ENCODE data around the gene FAR1.

The FAR1 gene

DNA sequence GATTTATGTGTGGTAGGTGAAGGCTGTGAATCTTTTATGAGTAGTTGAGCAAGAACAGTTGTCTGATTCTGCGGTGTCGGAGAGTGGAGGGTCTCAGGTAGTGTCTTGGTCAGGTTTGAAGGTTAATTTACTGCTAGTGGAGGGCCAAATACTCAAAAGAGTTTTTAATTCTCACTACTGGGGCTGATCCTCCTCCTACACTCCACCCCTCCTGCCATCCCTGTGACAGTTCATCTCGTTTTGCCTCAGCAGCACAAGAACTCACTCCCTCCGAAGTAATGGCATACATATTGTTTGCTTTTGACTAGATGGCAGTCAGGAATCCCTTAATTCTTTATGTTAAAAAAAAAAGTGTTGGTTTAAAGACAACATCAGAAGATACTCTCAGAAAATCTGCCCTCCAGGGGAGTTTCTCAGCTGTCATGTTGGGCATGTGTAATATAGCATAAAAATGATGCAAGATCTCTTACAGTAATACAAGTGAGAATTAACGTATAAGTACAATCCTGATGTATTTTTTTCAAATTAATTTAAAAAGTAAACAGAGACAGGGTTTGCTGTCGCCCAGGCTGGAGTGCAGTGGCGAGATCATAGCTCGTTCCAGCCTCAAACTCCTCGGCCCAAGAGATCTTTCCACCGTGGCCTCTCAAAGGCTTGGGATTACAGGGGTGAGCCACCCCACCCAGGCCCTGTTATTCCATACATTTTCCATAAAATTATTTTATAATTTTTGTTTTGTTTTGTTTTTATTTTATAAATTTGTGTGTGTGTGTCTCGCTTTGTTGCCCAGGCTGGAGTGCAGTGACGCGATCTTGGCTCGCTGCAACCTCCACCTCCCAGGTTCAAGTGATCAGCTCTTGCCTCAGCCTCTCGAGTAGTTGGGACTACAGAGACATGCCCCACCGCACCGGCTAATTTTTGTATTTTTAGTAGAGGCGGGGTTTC, 1.3 kb downstream of the FAR1 start:
- DNase-seq, result no peak

DNA sequence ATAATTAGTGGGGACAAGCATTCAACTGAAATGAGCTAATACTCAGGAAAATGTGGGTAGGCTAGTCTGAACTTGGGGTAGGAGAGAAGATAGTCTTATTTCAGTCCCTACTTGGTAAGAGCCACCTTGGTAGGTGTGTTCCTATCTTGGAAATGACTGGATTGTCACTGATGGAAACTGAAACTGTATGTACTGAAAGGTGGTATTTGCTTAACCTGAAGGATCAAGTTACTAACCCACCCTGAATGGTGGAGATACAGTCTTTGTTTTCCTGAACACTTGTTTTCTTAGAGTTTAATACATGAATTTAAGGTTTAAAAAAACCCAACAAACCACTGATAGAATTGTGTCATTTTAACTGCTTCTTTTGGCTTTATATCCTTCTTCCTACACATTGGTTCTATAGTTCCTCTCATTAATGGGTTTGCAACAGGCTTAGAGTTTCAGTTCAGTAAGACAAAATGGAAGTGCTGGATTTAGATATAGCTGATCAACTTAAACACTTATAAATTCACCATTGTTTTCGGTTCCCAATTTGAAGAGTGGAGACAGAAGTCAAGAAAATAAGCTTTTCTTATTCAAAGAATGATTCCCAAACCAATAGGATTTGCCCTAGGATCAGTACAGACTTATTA, 4.2 kb downstream of the FAR1 start:
- DNase-seq, result no peak

DNA sequence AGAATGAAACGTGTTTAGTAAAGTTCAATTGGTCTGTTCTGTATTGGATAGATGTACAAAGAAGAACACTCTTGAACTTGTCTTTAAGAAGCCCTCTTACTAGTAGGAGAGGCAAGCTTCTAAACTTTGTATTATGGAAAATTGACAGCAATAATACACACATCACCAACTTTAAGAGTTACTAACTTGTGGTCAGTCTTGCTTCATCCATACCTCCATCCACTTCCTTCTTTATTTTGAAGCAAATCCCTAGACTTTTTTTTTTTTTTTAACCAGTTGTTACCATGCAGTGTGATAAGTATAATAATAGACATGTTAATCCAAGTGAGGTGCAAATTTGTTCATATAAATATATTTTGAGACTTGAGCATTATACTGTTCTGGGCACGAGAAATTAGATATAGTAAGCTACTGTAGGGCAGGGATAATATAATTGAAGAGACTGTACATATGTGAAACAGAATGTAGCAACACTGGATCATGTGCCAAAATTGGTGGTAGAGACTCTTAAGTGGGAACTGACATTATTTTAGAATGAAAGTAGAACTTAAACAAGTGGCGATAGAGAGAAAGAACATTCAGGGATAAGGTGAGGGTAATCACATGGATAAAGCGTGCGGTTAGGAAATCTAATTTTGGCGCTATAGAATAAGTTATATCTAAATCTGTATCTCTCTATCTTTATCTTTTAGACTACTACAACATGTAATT, 6.5 kb downstream of the FAR1 start:
- DNase-seq, result no peak

DNA sequence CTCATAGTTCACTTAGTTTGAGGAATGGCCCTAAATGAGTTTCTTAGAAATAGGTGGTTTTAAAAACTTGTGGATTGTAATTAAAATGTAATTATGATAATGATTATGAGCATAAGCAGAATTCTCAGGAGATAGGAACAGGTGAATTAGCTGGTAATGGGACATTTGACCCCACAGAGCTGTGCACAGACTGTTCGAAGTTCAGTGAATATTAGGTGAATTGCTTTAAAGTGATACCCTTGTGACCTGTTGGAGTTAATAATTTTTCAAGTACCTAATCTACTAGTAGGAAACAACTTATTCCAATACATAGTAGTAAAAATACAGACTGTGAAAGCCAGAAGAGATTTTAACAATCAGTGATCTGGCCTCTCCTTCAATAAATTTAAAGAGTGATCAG, 8.1 kb downstream of the FAR1 start:
- DNase-seq, result no peak

DNA sequence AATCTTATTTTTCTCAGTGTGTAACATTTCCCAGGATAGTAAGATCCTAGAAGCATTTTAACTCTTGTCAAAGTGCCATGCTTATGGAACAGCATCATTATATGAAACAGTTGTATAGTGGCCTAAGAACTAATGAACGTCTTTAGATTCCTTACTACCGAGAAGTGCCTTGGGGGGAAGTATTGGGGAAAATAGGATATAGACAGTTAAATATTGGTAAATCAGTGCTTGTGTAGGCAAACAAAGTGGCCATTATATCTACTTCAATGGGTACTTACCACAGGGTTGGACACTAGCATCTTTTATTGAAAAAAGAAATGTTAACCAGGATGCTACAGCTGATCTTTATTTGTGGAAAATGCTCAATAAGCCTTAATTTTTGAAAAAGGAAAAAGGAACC, 11.3 kb downstream of the FAR1 start:
- no peak for DNase-seq

DNA sequence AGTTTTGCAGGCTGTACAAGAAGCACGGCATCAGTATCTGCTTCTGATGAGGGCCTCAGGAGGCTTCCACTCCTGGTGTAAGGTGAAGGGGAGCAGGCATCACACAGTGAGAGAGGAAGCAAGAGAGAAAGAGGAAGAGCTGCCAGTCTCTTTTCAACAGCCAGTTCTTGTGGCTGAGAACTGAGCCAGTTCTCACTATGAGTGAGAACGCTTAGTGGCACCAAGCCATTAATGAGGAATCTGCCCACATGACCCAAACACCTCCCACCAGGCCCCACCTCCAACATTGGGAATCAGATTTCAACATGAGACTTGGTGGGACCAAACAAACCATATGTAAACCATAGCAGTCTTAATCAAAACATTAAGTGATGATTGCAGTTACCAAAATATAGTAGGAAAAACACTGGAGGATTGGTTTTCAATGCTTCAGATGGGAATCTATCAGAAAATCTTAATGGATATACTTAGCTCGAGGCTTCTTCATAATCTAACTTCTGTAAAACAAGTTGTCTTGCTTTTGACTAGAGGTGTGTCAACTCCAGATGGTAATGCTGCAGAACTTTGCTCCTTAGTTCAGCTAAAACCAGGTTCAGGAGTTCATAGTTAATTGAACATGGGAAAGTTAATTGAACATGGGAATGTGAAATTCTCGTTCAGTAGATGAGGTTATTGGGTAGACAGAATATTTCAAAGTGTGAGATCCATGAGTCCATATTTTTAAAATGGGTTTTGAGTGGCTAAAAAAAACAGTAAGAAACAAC, 12.2 kb downstream of the FAR1 start:
- DNase-seq, result no peak

DNA sequence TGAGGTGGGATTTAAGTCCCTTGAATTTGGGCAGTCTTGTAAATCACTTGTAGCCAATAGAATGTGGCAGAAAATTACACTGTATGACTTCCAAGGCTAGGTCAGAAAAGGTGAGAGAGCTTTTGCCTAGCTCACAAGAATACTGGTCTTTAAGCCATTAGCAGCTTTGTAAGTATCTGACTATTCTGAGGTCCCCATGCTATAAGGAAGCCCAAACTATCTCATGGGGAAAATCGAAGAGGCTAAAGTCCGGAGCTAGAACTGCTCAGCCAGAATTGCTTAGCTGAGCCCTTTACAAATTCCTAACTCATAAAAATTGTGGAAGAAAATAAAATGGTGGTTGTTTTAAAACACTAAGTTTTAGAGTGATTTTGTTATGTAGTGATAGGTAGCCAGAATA, 13.0 kb downstream of the FAR1 start:
- DNase-seq, result no peak

DNA sequence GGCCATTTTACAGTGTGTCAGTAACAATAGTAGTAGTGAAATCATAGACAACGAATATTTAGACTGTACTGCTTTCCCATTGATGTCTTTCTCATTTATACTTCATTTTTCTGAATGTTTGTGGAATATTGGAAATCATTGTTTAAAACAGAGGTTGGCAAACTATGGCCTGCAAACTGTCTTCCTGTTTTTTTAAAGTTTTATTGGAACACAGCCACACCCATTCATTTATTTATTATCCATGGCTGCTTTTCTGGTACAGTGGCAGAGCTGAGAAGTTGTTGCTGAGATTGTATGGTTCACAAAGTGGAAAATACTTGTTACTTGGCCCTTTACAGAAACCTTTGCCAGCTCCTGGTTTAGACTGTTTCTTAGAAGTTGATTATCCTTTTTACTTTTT, 13.7 kb downstream of the FAR1 start:
- no peak for DNase-seq

DNA sequence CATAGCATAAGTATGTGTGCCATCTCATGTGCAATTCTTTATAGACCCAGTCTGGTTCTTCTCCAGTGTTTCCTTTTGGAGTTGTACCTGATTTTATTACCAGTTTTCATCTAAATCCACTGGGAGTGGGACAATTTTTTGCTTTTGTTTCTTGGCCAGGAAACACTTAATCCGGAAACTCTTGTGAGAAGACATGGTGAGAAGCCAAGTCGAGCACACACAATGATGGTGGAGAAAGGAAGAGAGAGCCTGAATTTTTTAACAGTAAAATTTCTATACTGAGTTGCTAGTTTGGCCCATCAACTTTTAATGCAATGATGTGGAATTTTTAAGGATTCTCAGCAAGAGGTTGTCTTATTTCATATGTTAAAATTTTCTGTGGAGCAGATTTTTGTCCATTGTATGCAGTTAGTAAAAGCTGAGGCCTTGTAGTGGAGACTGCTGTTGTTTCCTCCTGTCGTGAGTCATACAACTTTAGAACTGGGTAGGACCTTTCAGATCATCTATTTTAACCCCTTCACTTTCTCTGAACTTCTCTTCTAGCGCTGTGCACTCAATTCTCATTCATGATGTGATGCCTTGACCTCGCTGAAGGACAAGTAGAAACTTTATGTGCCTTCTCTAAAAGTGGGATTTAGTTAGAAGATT, 17.1 kb downstream of the FAR1 start:
- DNase-seq, result no peak

DNA sequence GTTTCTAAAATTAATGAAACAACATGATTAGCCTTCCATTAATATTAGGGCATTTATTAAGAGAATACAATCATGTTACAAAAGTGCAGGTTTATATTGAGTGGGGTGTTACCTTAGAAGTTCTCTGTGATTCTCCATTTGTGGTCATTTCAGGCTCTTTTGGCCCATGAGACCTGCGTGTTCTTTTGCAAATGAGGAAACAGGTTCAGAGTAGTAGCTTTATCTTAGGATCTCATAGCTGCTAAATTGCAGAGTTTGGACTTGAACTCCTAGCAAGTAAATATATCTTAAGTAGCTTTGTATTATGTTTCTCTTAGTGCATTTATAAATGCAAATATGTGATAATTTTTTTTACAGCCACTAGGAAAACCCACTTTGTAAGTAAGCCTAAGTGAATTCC, 18.3 kb downstream of the FAR1 start:
- no peak for DNase-seq

DNA sequence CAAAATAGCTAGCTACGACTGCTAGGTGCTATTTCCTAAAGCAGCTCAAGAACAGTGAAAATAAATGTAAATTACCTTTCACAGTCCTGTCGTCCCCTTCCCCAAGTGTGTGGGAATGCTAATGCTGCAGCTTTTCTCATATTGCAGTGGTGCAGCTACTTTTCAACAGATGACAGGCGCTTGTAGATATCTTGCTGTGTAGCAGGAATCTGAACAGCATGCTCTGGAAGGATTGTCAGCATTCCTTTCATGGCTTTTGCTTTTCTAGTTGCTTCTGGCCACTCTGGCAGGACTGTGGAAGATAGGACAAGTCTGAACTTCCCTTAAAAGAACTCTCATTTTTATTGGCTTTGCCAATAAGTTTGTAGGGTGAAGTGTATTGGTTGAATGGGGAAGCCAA, 18.8 kb downstream of the FAR1 start:
- DNase-seq, result no peak

DNA sequence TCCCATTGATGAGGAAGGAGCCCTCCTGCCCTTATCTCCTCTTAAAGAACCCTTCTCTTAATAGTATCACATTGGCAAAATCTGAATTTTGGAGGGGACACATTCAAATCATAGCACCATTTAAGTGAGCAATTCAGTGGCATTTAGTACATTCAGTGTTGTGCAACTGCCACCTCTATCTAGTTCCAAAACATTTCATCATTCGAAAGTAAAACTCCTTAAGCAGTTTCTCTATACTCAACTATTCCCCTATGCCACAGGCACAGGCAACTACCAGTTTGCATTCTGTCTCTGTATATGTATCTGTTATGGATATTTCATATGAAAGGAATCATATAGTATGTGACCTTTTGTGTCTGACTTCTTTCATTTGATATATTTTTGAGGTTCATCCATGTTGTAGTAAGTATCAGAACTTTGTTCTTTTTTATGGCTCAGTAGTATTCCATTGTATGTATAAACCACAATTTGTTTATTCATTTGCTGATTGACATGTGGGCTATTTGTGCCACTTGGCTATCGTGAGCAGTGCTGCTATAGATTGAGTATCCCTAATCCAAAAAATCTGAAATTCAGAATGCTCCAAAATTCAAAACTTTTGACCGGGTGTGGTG, 22.9 kb downstream of the FAR1 start:
- no peak for DNase-seq

DNA sequence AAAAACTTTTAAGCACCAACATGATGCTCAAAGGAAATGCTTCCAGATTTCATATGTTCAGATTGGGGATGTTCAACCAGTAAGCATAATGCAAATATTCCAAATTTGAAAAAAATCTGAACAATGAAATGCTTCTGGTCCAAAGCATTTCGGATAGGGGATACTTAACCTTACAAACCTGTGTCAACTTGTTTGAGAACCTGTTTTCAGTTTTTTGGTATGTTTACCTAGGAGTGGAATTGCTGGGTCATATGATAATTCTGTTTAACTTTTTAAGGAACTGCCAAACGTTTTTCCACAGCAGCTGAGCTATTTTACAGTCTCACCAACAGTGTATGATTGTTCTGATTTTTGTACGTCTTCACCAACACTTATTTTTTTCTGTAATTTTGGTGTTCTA, 23.7 kb downstream of the FAR1 start:
- DNase-seq, result no peak

DNA sequence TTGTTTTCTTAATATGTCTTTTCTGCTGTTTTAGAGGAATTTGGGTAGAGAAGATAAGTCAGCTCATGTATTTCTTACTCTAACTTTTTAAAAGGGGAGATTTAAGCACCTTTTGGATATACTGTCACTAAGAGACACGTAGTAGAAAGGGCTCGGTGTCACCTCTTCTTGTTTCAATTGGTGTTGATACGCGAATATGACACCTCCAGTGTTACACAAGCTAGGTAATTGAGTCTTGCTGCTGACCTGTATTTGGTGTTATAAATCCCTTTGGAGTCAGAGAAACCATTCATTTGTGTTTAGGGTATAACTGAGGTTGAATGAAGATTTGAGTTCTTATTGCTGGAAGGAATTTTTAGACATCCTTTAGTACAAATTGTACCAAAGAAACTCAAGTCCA, 25.6 kb downstream of the FAR1 start:
- DNase-seq, result no peak

DNA sequence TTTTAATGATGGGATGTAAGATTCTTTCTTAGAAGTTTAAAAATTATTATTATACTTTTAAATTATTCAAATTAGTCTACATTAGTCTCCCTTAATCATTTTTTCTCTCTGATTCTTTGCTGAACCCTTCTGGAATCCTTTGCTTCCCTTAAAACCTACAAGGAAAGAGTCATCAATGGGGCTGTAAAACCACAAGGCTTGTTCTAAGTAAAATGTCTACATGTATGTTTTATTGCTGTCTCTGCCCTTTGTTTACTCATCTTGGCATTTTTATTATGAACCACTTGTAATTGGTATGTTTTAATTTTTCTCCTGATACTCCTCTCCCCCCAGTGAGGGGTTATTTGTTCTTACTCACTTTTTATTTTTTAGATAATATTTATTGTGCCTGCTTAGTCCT, 27.4 kb downstream of the FAR1 start:
- DNase-seq, result no peak

DNA sequence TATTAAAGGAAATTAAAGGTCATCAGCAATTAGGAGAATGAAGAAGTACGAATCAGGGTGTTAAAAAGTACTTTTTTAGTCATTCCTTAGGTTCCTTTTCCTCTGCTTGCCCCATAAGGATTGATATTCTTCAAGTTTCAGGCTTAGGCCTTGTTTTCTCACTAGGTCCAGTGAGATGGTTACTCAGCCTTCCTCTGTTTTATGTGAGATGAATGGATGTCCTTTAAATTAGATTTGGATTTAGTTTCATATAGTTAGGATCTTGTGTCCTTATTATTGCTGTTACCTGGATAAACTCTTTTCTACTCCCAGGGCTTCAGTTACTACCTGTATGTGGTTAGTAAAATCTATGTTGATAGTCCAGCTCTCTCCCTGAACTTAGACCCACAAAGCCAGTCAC, 29.2 kb downstream of the FAR1 start:
- DNase-seq, result no peak

DNA sequence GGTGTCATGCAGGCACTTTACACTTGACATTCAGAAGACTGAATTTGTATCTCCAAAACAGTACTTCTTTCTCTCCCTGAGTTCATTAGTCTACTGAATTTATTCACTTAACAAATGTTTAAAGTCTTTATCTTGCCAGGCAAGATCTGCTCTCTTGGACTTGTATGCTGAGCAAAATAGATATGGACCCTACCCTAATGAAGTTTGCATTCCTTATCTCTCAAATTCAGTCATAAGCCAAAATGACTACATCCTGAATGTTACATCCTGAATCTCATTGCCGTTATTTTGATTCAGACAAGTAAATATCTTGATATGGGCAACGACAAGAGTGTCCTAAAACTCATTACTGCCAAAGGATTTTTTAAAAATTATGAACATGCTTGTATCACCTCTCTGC, 29.7 kb downstream of the FAR1 start:
- no peak for DNase-seq

DNA sequence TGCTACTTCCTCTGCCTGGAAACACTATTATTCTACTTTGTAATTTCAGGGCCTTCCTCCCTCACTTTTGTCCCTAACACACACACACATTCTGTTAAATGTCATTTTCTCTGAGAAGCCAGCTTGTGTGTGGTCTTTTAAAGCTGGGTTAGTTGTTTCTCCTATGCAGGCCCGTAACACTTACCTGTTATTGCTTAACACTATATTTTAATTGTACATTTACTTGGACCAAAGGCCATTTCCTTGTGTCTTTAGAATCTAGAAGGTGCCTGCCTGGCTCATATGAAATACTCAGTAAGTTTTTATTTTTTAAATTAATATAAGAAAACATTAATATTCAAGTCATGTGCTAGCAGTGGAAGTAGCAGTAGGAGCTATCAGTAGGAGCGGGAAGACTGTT, 30.6 kb downstream of the FAR1 start:
- DNase-seq, result no peak

DNA sequence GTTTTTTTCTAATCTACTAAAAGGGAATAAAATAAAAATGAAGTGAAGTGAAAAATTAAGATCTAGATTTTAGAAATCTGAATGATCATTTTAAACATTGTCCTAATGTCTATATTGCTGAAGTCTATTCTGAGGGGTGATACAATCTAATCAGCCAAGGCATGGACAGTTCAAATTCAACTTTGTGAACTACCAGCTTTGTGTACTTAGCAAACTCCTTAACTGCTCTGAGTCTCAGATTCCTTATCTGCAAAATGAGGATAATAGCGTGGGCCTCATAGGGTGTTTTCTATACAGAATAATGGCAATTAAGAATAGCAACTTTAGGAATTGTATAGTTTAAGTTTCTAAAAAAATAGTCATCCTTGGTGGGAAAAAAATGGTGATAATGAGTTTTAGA, 31.4 kb downstream of the FAR1 start:
- DNase-seq, result no peak

DNA sequence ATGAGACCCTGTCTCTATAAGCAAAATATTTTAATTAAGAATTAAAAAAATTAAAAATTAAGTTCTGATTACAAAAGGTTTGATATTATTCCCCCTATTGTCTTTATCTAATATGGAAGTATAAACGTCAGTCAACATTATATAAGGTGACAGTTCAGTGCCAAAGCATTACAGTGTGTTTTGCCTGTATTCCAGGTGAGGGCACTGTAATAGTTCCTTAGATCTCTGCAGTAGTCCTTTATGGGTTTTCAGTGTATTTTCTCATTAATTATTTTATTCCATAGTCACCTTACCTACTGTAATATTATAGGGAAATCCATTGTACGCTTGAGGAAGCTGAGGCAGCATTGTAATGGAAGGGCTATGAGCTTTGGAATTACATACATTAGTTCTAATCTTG, 33.0 kb downstream of the FAR1 start:
- DNase-seq, result no peak

DNA sequence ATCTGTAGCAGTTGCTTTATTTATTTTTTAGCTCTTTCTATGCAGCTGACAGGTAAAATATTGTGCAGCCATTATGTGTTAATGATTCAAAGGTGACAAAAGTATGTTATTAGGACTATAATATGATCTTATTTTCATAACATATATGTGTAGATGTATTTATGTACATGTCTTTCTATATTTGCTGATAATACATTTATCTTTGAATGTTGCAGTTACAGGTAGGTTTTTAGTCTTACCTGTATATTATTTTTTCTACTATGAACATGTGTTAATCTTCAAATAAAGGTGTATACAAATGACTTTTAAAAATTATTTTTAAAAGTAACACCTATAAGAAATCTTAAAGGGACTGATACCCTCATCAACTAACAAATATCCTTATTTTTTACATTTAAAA, 33.6 kb downstream of the FAR1 start:
- DNase-seq, result no peak

DNA sequence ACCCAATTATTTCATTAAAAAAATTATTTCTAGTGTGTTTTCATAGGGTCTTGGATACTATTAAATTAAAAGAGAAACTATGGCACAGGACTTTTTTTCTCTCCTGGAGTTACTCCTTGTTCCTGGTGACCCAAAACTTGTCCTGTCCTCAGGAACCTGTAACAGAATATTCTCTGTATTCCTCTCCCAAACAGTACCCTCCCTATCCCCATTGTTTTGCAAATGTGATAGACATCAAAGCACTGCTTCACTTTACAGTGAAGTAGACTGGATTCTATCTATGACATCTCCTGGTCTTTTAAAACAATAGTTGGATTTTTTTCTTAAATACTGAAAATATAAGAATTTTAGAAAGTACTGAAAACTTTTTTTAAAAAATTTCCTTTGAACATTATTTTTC, 37.2 kb downstream of the FAR1 start:
- no peak for DNase-seq
